CD4-positive, alpha-beta T cell treated with Interleukin-15 for 4 hours (primary cell): ENCODE measurements around the gene HS3ST6.
"Not testable (repeated sequence)": the region's sequence is repeated elsewhere in the genome, so short reads cannot be mapped to it uniquely, and the experiment has no call there.

Source experiments
- DNase-seq: peaks from one replicate; pipeline ENCODE4 v3.0.0-alpha.2; 2020; ENCODE audit warnings: low spot score

HS3ST6 gene

DNA sequence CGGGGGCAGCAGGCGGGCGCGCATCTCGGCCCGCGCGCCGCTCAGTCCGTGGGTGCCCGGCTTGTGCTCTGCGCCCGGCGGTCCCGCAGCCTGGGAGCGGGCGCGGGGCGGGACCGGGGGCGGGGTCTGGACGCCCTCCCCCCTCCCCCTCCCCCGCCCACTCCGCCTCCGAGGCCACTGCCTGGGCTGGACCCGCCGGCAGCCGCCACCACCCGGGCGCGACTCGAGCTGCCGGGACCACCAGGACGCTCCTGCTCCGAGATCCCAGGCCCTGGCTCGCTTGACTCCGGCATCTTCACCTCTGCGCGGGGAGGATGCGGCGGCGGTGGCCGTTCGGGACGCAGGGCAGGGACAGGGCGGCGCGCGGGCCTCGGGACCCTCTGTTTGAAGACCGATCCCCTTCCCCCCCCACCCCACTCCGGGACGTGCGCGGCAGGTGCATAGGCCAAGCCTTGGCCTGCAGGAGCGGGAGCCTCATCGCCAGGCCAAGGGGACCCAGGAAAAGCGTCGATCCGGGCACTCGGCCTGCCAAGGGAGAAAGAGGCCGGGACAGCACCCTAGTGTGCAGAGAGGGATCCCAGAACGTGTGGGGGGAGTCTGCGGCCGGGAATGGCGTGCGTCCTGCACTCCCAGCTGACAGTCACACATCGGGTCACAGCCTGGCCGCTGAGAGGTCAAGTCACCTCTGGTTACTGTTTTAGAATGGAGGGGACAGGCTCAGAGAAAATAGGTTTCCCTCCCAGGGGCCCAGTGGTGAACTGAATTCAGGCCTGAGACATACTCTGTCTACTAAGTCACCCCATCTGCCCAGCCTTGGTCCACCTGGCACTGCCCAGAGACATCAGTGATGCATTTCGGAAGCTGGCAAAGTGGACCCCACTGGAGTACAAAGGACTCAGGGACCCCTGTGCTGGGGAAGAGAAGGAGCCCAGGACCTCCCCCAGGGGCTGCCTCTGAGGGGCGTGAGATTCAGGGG is at the start of gene HS3ST6:
HS3ST6 (minus strand) TSS at position 65 of the 976 bp plus-strand sequence. CDS start 92 bp downstream, outside the sequence.
- DNase-seq = no peak

DNA sequence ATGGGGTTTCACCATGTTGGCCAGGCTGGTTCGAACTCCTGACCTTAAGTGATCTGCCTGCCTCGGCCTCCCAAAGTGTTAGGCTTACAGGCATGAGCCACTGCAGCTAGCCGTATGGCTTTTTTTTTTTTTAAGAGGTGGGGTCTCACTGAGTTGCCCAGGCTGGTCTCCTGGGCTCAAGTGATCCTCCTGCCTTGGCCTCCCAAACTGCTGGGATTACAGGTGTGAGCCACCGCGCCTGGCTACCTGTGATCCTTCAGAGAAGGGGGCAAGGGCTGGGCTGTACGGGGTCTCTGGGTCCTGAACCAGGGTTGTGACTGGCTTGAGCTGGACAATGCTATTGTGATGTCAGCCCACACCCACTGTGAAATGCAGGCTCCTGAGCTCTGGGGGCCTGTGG is 48.2 kb upstream of the HS3ST6 start, which contains the start of gene RNF151:
RNF151 (plus strand) TSS at position 397 of the 400 bp plus-strand sequence. CDS start 26 bp downstream, outside the sequence.
- no peak for DNase-seq

DNA sequence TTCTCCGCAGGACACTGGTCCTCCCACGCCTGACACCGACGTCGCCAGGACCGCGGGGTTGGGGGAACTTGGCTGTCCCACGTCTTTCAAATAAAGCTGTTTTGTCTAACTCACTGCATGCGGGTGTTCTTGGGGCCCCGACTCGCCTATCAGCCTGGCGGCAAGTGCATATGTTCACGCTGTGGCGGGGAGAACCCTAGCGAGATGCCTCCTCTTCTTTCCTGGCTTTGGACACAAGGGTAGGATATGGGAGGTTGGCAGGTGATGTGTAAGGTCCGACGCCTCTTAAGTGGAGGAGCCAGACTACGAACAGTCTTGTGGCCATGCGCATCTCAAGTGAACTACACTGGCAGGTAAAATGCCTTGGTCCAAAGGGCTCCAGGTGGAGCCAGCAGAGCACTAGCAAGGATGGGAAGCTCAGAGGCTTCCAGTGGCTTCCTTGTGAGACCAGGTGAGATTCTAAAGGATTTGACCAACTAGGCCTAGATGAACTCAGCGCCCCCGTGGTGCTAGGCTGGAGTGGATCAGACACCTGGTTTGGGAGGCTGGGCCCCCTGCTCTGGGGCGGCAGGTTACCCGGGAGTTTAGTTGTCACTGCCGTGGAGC is 47.3 kb upstream of the HS3ST6 start:
- no peak for DNase-seq

DNA sequence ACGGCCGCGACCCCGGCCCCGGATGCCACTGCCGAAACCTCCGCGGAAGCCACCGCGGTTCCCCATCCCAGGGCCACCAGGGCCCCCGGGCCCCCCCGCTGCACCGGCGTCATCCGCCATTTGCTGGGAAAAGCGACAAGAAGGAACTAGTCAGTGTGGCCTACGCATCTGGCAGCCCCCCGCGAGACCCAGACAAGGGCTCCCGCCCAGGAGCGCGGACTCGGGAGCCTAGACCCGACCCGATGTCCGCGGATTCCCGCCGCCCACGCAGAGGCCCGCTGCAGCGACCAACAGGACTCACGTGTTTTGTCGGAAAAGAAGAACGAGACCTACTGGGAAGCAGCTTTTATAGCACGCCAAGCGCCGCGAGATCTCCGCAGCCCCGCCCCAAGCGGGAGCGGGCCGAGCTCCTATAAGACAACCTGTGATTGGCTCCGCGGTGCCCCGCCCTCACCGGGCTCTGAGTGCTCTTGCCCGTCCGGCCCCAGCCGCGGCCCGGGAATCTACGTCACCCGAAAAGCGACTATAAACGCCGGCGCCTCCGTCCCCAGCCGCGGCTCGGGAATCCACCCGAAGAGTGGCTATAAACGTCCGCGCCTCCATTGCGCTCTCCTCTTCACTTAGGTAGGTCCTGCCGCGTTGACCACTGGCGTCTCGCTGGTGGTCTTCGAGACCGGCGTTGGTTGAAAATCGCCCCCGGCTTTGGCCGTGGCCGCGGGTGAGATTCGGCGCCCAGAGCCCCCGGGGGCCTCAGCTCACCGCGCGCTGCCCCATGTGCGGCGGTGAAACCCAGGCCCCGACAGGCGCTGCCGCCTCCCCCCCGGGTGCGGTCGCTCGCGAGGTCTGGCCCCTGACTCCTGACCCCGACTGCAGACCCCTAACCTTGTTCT is 46.5 kb upstream of the HS3ST6 start, which contains the start of gene RPS2:
RPS2 (minus strand) TSS at position 321 of the 890 bp plus-strand sequence; CDS start at position 120, 201 bp downstream.
- DNase-seq = peak; percentile 99

GRCh38 chr16:1963806-1964505 is 45.7 kb upstream of the HS3ST6 start:
- DNase-seq = peak; percentile 36

GRCh38 chr16:1962161-1963153 is 44.2 kb upstream of the HS3ST6 start:
- not testable (repeated sequence) for DNase-seq

GRCh38 chr16:1961651-1962067 is 43.4 kb upstream of the HS3ST6 start:
- no peak for DNase-seq

- DNase-seq = no peak
Measured at GRCh38 chr16:1960665-1961630, 42.7 kb upstream of the HS3ST6 start.

- peak; percentile 89 for DNase-seq
Measured at GRCh38 chr16:1959269-1960039, 41.2 kb upstream of the HS3ST6 start, which contains the start of gene NDUFB10. NDUFB10 (plus strand) TSS chr16:1959538; CDS start chr16:1959625, 87 bp downstream.

- no peak for DNase-seq
Measured at GRCh38 chr16:1958715-1959268, 40.6 kb upstream of the HS3ST6 start.

DNA sequence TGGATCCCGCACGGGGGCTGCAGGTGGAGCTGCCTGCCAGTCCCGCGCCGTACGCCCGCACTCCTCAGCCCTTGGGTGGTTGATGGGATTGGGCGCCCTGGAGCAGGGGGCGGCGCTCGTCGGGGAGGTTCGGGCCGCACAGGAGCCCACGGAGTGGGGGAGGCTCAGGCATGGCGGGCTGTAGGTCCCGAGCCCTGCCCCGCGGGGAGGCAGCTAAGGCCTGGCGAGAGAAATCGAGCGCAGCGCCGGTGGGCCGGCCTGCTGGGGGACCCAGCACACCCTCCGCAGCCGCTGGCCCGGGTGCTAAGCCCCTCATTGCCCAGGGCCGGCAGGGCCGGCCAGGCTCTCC is 39.9 kb upstream of the HS3ST6 start:
- DNase-seq = not testable (repeated sequence)

- not testable (repeated sequence) for DNase-seq
Measured at GRCh38 chr16:1957434-1958142, 39.4 kb upstream of the HS3ST6 start.

- no peak for DNase-seq
Measured at GRCh38 chr16:1953734-1954133, 35.5 kb upstream of the HS3ST6 start.

DNA sequence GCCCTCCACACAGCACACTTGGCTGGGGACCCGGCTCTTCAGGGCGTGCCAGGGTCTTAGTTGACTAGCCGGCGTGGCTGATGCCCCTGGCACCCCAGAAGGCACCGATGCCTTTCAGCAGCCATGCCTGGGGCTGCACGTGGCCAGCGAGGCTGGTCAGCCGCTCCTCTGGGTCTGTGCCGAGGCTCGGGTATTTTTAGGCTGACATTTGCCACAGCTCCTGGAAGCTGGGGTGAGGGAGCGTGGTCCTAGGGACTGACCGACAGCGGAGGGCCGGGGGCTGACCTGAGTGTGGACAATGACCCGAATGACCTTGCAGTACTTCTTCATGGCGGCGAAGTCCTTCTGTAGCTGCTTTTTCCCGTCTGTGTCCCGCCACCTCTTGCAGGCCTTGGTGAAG is 32.3 kb upstream of the HS3ST6 start:
- no peak for DNase-seq

GRCh38 chr16:1950047-1950446 is 31.8 kb upstream of the HS3ST6 start:
- no peak for DNase-seq

- no peak for DNase-seq
Measured at GRCh38 chr16:1949507-1949906, 31.3 kb upstream of the HS3ST6 start.

DNA sequence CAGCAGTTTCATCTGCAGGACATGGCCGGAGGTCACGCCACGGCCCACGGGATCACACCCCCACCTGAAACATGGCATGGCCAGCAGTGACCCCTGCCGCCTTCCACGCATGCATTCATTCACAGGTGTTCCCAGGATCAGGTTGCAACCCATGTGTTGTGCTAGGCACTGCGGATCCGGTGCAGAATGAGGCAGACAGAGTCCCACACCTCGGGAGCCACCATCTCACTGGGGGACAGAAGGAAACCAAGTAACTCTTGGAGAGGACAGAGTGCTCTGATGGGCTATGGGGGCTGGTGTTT is 29.1 kb upstream of the HS3ST6 start:
- DNase-seq = no peak
